Natural killer cell (primary cell): Measurements from ENCODE around the gene CCDC126. TPM values are rescaled to one million over a fixed set of nuclear protein-coding genes. Genes with fewer than 3 reads are reported as not detected.

Experiments
- ATAC-seq, 3 donors: fragments of 150-1000 bp in 2 of 3; fragments of 200-7000 bp in 1 of 3; cut with Tn5 transposase; 1 replicate in 1 of 3; 2 replicates in 2 of 3; pipeline ENCODE4 v1.10.0; 2021; ENCODE audit warnings: mild to moderate bottlenecking in 2 of 3, moderate library complexity in 2 of 3
- DNase-seq, 2 donors: peaks; one replicate each; pipeline versions ENCODE4 v3.0.0 to v3.0.0-alpha.2; 2013 to 2021; ENCODE audit warnings: mixed read lengths in 1 of 2
- H3K27ac ChIP-seq: one replicate; pipeline ENCODE4 v1.5.1; 2013; ENCODE audit warnings: mild to moderate bottlenecking, low read length
- H3K27me3 ChIP-seq: one replicate; pipeline ENCODE4 v1.6.1; 2013; ENCODE audit warnings: low read length; ENCODE audit not compliant: control insufficient read depth, insufficient read depth
- H3K36me3 ChIP-seq: one replicate; pipeline ENCODE4 v1.6.1; 2013; ENCODE audit warnings: low read length; ENCODE audit not compliant: control insufficient read depth, insufficient read depth
- H3K4me1 ChIP-seq: one replicate; pipeline ENCODE4 v1.6.1; 2013; ENCODE audit warnings: low read length; ENCODE audit not compliant: control insufficient read depth, insufficient read depth
- H3K4me3 ChIP-seq: one replicate; pipeline ENCODE4 v1.5.1; 2013; ENCODE audit warnings: low read length
- H3K9me3 ChIP-seq: one replicate; pipeline ENCODE4 v1.6.1; 2013; ENCODE audit warnings: low read length; ENCODE audit not compliant: control insufficient read depth, insufficient read depth
- H3K27ac Mint-ChIP-seq, 2 donors: one replicate each; pipeline ENCODE4 v1.8.0; 2022; ENCODE audit warnings: mild to moderate bottlenecking in 2 of 2, mixed read lengths in 2 of 2, moderate library complexity in 1 of 2
- H3K27me3 Mint-ChIP-seq, 2 donors: one replicate each; pipeline ENCODE4 v1.8.0; 2022; ENCODE audit warnings: low read depth in 2 of 2, mixed read lengths in 2 of 2
- H3K36me3 Mint-ChIP-seq: one replicate; pipeline ENCODE4 v1.8.0; 2022; ENCODE audit warnings: mixed read lengths
- H3K4me1 Mint-ChIP-seq, 2 donors: one replicate each; pipeline ENCODE4 v1.8.0; 2022; ENCODE audit warnings: mixed read lengths in 2 of 2
- H3K4me3 Mint-ChIP-seq: one replicate; pipeline ENCODE4 v1.8.0; 2022; ENCODE audit warnings: mild to moderate bottlenecking, moderate library complexity, mixed read lengths
- H3K9me3 Mint-ChIP-seq, 2 donors: one replicate each; pipeline ENCODE4 v1.8.0; 2022; ENCODE audit warnings: mixed read lengths in 2 of 2
- WGBS: methylation state at CpG from one replicate; pipeline ENCODE4 v1.1.7; 2013; ENCODE audit warnings: missing lambda C conversion rate; ENCODE audit not compliant: insufficient coverage; 5-methylcytosine and 5-hydroxymethylcytosine counted together
- intact Hi-C: fragments of 100-400 bp; cut with micrococcal nuclease; formaldehyde crosslinking; loops from one replicate; pipeline ENCODE4 v1.14.2; 2022
- total RNA-seq, 4 donors: library from RNA; stranded (reverse); fragments of 120-200 nt in 1 of 4; gene quantifications; one replicate each; pipeline versions ENCODE4 v1.2.3 to v1.2.4, GENCODE V29; 2013 to 2022
- TF ChIP-seq, protein P1 (sequence below): fragments of 200-600 bp; IDR thresholded peaks from one replicate; pipeline ENCODE4 v1.8.0; 2022; ENCODE audit warnings: antibody characterized with exemption

CCDC126 gene
- total RNA-seq, 3 donors from 2014 or later (not counting 1 experiment from before 2014, with no cell fraction given), result 13.4 to 19.0 (median 16.9) TPM

- peaks cover 3 to 4% of the 10 kb centered on the region in 2 donors for H3K9me3 Mint-ChIP-seq
- no peak overlapping the region for H3K4me3 Mint-ChIP-seq
- Histone ChIP-seq H3K9me3 (peaks cover 4% of the 10 kb centered on the region), H3K27me3 (no peaks in the 10 kb centered on the region), H3K4me3 (no peak overlapping the region), H3K36me3 (no peaks in the 10 kb centered on the region), H3K27ac (no peak overlapping the region), H3K4me1 (no peaks in the 10 kb centered on the region)
- DNase-seq, result no peak
- TF ChIP-seq, protein P1, sequence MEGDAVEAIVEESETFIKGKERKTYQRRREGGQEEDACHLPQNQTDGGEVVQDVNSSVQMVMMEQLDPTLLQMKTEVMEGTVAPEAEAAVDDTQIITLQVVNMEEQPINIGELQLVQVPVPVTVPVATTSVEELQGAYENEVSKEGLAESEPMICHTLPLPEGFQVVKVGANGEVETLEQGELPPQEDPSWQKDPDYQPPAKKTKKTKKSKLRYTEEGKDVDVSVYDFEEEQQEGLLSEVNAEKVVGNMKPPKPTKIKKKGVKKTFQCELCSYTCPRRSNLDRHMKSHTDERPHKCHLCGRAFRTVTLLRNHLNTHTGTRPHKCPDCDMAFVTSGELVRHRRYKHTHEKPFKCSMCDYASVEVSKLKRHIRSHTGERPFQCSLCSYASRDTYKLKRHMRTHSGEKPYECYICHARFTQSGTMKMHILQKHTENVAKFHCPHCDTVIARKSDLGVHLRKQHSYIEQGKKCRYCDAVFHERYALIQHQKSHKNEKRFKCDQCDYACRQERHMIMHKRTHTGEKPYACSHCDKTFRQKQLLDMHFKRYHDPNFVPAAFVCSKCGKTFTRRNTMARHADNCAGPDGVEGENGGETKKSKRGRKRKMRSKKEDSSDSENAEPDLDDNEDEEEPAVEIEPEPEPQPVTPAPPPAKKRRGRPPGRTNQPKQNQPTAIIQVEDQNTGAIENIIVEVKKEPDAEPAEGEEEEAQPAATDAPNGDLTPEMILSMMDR, result no peak
- intact Hi-C loops, result no loop called here
- H3K4me1 Mint-ChIP-seq, result no peaks in the 10 kb centered on the region
- ATAC-seq, result no peak
- H3K27ac Mint-ChIP-seq, result no peak overlapping the region
- no peaks in the 10 kb centered on the region for H3K36me3 Mint-ChIP-seq
- WGBS, result 86% methylated on average over 7 of the region's 8 CpGs
- peaks cover 6 to 10% of the 10 kb centered on the region in 2 donors for H3K27me3 Mint-ChIP-seq
These were observed 65.2 kb downstream of the CCDC126 start for GRCh38 chr7:23662124-23662983.

DNA sequence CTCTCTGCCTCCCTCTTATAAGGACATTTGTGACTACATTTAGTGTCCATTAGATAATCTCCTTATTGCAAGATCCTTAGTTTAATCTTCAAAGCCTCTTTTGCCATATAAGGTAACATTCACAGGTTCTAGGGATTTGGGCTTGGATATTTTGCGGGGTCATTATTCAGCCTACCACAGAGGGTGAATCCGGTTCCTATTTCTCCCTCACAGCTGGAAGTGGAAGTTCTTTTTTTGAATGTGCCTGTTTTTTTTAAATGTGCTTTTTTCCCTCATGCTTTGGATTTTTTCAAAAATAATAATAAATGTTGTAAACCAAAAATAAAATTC, 65.8 kb downstream of the CCDC126 start:
- intact Hi-C loops, result no loop called here
- H3K27ac Mint-ChIP-seq, result no peak overlapping the region
- no peak for ATAC-seq

DNA sequence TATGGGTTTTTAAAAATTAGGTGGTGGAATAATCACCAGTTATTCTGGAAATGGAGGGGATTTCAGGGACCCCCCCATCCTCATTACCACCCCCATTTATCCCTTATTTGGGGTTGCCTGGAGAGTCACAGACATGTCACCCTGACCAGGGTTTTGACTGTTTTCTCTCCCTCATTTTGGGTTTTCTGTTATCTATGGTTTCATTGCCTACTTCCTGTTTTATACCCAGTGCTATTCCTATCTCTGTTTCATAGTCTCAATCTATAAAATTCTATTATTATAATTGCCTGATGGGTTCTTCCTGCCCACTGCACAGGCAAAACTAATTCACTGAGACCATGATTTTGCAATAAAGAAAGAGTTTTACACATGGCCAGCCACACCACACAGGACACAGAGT, 66.9 kb downstream of the CCDC126 start:
- Mint-ChIP-seq H3K4me1 (no peaks in the 10 kb centered on the region), H3K27ac (no peak overlapping the region), H3K27me3 (peaks cover 6 to 10% of the 10 kb centered on the region in 2 donors), H3K4me3 (no peak overlapping the region), H3K36me3 (no peaks in the 10 kb centered on the region), H3K9me3 (no peaks in the 10 kb centered on the region)
- intact Hi-C loops, result no loop called here
- Histone ChIP-seq H3K9me3 (peaks cover under 1% of the 10 kb centered on the region), H3K4me3 (no peak overlapping the region), H3K27ac (no peak overlapping the region), H3K27me3 (no peaks in the 10 kb centered on the region), H3K4me1 (no peaks in the 10 kb centered on the region), H3K36me3 (no peaks in the 10 kb centered on the region)
- ATAC-seq (no peak), DNase-seq (no peak)
- TF ChIP-seq, protein P1, result no peak

More for the DNA sequence above, 65.8 kb downstream of the CCDC126 start:
- Histone ChIP-seq H3K36me3 (no peaks in the 10 kb centered on the region), H3K27me3 (no peaks in the 10 kb centered on the region), H3K9me3 (peaks cover 4% of the 10 kb centered on the region), H3K4me3 (no peak overlapping the region), H3K27ac (no peak overlapping the region), H3K4me1 (no peaks in the 10 kb centered on the region)
- TF ChIP-seq, protein P1, result no peak
- WGBS, result no CpG with 5 or more reads among the region's 2 CpGs
- no peaks in the 10 kb centered on the region for H3K4me1 Mint-ChIP-seq
- H3K36me3 Mint-ChIP-seq, result no peaks in the 10 kb centered on the region
- peaks cover 6 to 10% of the 10 kb centered on the region in 2 donors for H3K27me3 Mint-ChIP-seq
- no peak overlapping the region for H3K4me3 Mint-ChIP-seq
- DNase-seq, result no peak
- H3K9me3 Mint-ChIP-seq, result peaks cover 3 to 4% of the 10 kb centered on the region in 2 donors

- ATAC-seq (no peak), DNase-seq (no peak)
- Histone ChIP-seq H3K36me3 (no peaks in the 10 kb centered on the region), H3K27ac (no peak overlapping the region), H3K9me3 (no peaks in the 10 kb centered on the region), H3K4me1 (no peaks in the 10 kb centered on the region), H3K27me3 (no peaks in the 10 kb centered on the region), H3K4me3 (no peak overlapping the region)
- Mint-ChIP-seq H3K4me1 (no peaks in the 10 kb centered on the region), H3K9me3 (no peaks in the 10 kb centered on the region), H3K4me3 (no peak overlapping the region), H3K36me3 (no peaks in the 10 kb centered on the region), H3K27me3 (peaks cover 8 to 39% of the 10 kb centered on the region in 2 donors), H3K27ac (no peak overlapping the region)
- WGBS, result 89% methylated on average over 2 of the region's 3 CpGs
- intact Hi-C loops, result no loop called here
- TF ChIP-seq, protein P1, result no peak
These were observed 74.9 kb downstream of the CCDC126 start for GRCh38 chr7:23672033-23672432.
